SK-N-SH treated with all-trans-retinoic acid at 6 μM for 48 hours (cell line): Measurements from ENCODE around the gene LMO7.

ENCODE experiments used
- ARNTL ChIP-seq: fragments of 450-650 bp; formaldehyde crosslinking; IDR thresholded peaks from 2 replicates; pipeline ENCODE4 v1.5.0; 2020; ENCODE audit warnings: low read depth, mild to moderate bottlenecking, moderate library complexity, borderline replicate concordance
- CSRNP3 ChIP-seq: fragments of 250-450 bp; sonication (Bioruptor Pico); IDR thresholded peaks from 2 replicates; pipeline ENCODE4 v1.5.1; 2021; ENCODE audit warnings: mild to moderate bottlenecking, moderate library complexity
- PATZ1 ChIP-seq: fragments of 250-450 bp; sonication (Bioruptor Pico); IDR thresholded peaks from 2 replicates; pipeline ENCODE4 v1.8.0; 2020; ENCODE audit warnings: mild to moderate bottlenecking, moderate library complexity, borderline replicate concordance
- PPARA ChIP-seq: fragments of 250-450 bp; sonication (Bioruptor Pico); IDR thresholded peaks from 2 replicates; pipeline ENCODE4 v1.5.0; 2020; ENCODE audit warnings: mild to moderate bottlenecking, borderline replicate concordance
- ZFP3 ChIP-seq: fragments of 250-450 bp; sonication (Bioruptor Pico); IDR thresholded peaks from 2 replicates; pipeline ENCODE4 v1.5.0; 2020; ENCODE audit warnings: mild to moderate bottlenecking, moderate library complexity

GRCh38 chr13:75641026-75641425, 4.9 kb downstream of the LMO7 start:
- TF ChIP-seq CSRNP3: no peak
- no peak for TF ChIP-seq PPARA (CRISPR knock-in tag)
- TF ChIP-seq ZFP3 (CRISPR knock-in tag): no peak
- TF ChIP-seq PATZ1 (CRISPR knock-in tag): no peak
- no peak for TF ChIP-seq ARNTL (CRISPR knock-in tag)
